T-helper 1 cell (primary cell): ENCODE results near the gene DHH.

ENCODE experiments used
- DNase-seq, 5 donors: peaks; one replicate each; pipeline ENCODE4 v3.0.0-alpha.2; 2012 to 2020

The DHH gene

GRCh38 chr12:49048953-49049352 lies 45.6 kb downstream of the DHH start:
- DNase-seq = no peak

GRCh38 chr12:49046129-49046895 lies 48.3 kb downstream of the DHH start:
- no peak for DNase-seq

DNA sequence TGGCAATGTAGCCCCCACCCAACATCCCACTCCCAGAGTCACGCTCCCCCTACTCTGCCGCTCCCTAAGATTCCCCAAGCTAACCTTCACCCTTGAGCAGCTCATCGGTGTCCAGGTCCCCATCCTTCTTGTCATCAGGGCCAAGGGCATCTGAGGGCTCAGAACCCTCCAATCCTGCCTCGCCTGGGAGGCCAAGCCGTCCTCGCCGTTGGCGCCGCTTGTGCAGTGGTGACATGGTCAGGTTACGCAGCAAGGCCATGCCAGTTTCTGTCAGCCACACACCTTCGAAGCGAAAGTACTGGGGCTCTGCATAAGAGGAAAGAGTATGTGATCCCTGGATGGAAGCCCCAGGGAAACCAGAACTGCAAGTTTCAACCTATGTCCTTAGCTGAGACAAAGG lies 49.9 kb downstream of the DHH start:
- DNase-seq = no peak

- DNase-seq = peak; percentile 59 to 82 (median 71)
These were observed 50.7 kb downstream of the DHH start for GRCh38 chr12:49043856-49044258.

DNA sequence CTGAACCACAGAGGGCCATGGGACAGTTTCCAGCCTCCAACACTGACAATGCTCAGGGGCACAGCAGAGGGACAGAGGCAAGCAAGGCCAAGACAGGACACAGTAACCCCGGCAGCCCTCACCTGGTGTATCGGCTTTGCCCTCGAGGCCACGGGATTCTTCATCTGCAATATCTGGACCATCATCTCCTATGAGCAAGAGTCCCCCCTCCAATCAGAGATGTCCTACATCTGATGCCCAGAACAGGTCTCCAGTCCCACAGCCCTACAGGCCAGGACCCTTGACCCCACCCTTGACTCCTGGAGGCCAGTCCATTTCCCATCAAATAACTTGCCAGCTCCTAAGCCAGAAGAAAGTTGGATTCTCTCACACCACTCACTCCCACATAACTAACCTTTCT lies 51.4 kb downstream of the DHH start:
- no peak for DNase-seq

DNA sequence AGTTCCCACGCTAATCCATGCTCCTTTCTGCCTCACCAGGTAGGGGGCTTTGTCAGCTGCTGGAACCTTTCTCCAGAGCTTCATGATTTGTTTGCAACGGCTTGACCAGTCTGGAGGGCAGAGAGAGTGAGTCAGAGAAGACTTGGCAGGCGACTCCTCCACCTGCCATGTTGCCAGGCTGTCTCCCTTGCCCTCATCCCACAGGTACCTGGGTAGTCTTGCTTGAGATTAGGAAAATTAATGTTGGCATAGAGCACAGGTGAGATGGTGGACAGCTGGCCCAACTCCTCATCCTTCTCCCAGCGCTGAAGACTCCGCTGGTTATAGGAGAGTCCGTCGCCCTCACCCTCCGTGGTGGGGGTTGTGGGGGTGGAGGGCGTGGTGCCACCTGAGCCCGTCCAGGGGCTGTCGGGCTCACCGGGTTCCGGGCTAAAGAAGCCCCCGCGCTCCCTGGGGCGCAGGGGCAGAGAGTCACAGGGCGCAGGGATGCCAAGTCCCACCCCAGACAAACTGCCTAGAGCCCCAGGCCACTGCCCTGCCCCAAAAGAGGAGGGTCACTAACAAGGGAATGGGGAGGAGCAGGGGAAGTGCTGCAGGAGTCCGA lies 52.6 kb downstream of the DHH start:
- DNase-seq = no peak

DNA sequence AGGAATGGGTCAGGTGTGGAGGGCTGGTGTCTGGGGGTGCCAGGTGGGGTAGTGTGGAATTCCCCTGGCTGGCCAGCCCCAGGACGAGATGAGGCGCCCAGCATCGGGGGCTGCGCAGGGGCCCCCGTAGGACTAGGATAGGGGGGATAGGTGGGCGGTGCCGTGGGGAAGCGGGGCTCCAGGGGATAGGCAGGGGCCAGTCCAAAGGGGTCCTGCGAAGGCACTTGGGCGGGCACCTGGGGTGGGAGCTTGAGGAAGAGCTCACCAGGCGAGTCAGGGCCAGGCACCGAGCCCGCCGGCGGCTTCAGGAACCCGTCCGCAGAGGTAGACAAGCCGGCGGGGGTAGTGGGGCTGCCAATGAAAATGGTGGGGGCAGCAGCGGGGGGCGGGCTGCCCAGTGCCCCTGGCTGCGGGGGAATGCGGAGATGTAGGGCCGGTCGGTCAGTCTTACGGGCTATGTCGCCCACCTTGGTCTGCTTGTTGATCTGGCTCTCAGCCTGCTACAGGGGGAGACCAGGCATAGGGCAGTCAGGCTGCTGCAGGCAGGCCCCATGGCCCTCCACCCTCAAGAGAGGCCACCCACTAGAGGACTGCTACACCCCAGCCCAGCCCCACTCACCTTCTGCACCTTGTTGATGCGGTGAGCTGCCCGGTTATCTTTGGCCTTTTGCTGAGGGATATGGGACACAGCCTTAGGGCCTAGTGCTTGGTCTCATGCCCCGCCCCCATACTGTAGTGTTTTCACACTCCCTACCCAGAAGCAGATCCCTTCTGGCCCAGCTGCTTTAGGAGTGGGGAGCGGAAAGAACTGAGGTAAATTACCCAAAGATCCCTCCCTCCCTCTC lies 53.3 kb downstream of the DHH start:
- no peak for DNase-seq

DNA sequence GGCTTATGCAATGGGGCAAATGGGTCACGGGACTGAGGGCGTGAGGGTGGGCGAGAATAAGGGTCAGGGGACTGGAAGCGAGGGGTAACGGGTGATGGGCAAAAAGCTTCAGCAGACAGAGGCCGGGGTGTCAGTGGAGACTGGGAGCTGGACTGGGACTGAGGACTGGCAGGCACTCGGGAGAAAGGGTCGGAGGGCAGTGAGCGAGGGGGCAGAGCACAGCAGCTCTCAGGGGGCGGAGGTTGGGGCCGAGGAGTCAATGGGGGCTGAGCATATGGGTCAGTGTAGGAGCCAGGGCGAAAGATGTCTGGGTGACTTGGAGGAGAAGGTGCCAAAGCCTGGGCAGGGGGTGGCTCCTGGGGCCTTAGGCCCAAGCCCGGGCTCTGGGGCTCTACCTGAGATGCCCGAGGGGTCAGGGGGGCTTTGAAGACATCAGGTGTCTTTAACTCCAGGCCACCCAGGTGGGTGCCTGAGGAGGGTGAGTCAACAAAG lies 54.2 kb downstream of the DHH start:
- no peak for DNase-seq

GRCh38 chr12:49039421-49040363 lies 54.9 kb downstream of the DHH start:
- DNase-seq = no peak

GRCh38 chr12:49038291-49038955 lies 56.2 kb downstream of the DHH start:
- DNase-seq = no peak

DNA sequence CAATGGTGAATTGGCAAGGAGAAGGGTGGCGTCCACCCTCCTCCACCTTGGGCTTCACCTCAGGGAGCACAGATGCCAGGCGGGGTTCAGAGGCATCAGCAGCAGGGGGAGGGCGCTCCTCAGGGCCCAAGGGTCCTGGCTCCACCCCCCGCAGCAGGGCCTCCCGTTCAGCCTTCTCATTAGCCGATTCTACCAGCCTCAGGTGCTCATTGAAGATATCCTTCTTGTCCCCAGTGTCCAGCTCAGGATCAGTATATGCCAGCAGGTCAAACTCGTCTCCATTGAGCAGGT lies 56.7 kb downstream of the DHH start:
- DNase-seq = no peak

GRCh38 chr12:49037111-49037946 lies 57.3 kb downstream of the DHH start:
- no peak for DNase-seq
